Prostate gland (tissue), 2 donors: ENCODE data around the gene JAG2. TPM values are rescaled to one million over a fixed set of nuclear protein-coding genes. Genes with fewer than 3 reads are reported as not detected.

Source experiments
- DNase-seq: peaks from one replicate; pipeline ENCODE4 v3.0.0-alpha.2; 2019; ENCODE audit warnings: low spot score
- H3K27ac ChIP-seq, 2 donors: fragments of 200-600 bp; sonication (generic); 2 replicates each; pipeline ENCODE4 v1.5.1; 2017 to 2019
- H3K27me3 ChIP-seq: fragments of 200-600 bp; sonication (generic); replicated peaks from 2 replicates; pipeline ENCODE4 v1.5.1; 2019; ENCODE audit not compliant: insufficient read depth
- H3K36me3 ChIP-seq, 2 donors: fragments of 200-600 bp; sonication (generic); 1 replicate in 1 of 2; 2 replicates in 1 of 2; pipeline versions ENCODE4 v1.5.1 to v1.8.1; 2017 to 2019
- H3K4me1 ChIP-seq: fragments of 200-600 bp; sonication (generic); replicated peaks from 2 replicates; pipeline ENCODE4 v1.5.1; 2019
- H3K4me3 ChIP-seq, 2 donors: fragments of 200-600 bp; sonication (generic); 2 replicates each; pipeline ENCODE4 v1.5.1; 2017 to 2019
- H3K9me3 ChIP-seq: fragments of 200-600 bp; sonication (generic); 2 replicates; pipeline ENCODE4 v1.5.1; 2017
- CTCF ChIP-seq, 4 experiments: fragments of 200-600 bp in 2 of 4; fragments of 450-650 bp in 2 of 4; sonication (generic) in 2 of 4; IDR thresholded peaks; 1 replicate in 3 of 4; 2 replicates in 1 of 4; pipeline ENCODE4 v1.5.1; 2016 to 2019; ENCODE audit warnings: antibody characterized with exemption in 4 of 4, mild to moderate bottlenecking in 2 of 4, moderate library complexity in 2 of 4
- POLR2A ChIP-seq: fragments of 450-650 bp; IDR thresholded peaks from one replicate; pipeline ENCODE4 v1.6.1; 2016; ENCODE audit warnings: antibody characterized with exemption, mild to moderate bottlenecking
- POLR2AphosphoS5 ChIP-seq: sonication (generic); formaldehyde crosslinking; IDR thresholded peaks from one replicate; pipeline ENCODE4 v1.6.1; 2017; ENCODE audit warnings: antibody characterized with exemption
- WGBS: methylation state at CpG from one replicate; pipeline ENCODE4 v1.1.5; 2018; 5-methylcytosine and 5-hydroxymethylcytosine counted together
- intact Hi-C: fragments of 100-400 bp; cut with DNase I; formaldehyde crosslinking; loops from one replicate; pipeline ENCODE4 v1.14.2; 2022
- total RNA-seq, 2 donors: library from RNA; depleted of rRNA; stranded (reverse); fragments of >200 nt; gene quantifications; one replicate each; pipeline ENCODE4 v1.1.0, GENCODE V29; 2016

The JAG2 gene
- total RNA-seq, 2 donors from 2014 or later, result 26.8 to 30.5 TPM

GRCh38 chr14:105169776-105170655 is 1.4 kb upstream of the JAG2 start:
- no peak overlapping the region for H3K4me3 ChIP-seq
- no peaks in the 10 kb centered on the region for H3K9me3 ChIP-seq
- no peak overlapping the region for H3K27ac ChIP-seq
- no peaks in the 10 kb centered on the region for H3K4me1 ChIP-seq
- no peaks in the 10 kb centered on the region for H3K27me3 ChIP-seq
- H3K36me3 ChIP-seq, result no peaks in the 10 kb centered on the region
- intact Hi-C loops, result no loop called here
- DNase-seq, result no peak
- 88% methylated on average over 14 of the region's 22 CpGs for WGBS
- no peak for TF ChIP-seq POLR2A
- no peak for TF ChIP-seq CTCF (IDR thresholded peaks at IDR 0.05)
- no peak for TF ChIP-seq POLR2AphosphoS5

GRCh38 chr14:105168979-105169507 is 467 bp upstream of the JAG2 start:
- Histone ChIP-seq H3K27ac (no peak overlapping the region), H3K4me1 (no peaks in the 10 kb centered on the region), H3K9me3 (no peaks in the 10 kb centered on the region), H3K36me3 (no peaks in the 10 kb centered on the region), H3K27me3 (no peaks in the 10 kb centered on the region), H3K4me3 (peak overlapping the region; percentile 23 to 25)
- 22% methylated on average over 39 of the region's 54 CpGs for WGBS
- no peak for DNase-seq
- TF ChIP-seq POLR2A (no peak), CTCF (IDR thresholded peaks at IDR 0.05) (peak in 2 of 4 experiments; percentile 21 to 43)
- intact Hi-C loops, result no loop called here

GRCh38 chr14:105168093-105168420 is 519 bp downstream of the JAG2 start:
- TF ChIP-seq CTCF (IDR thresholded peaks at IDR 0.05) (no peak), POLR2AphosphoS5 (no peak), POLR2A (no peak)
- H3K27ac ChIP-seq, result no peak overlapping the region
- H3K9me3 ChIP-seq, result no peaks in the 10 kb centered on the region
- H3K4me1 ChIP-seq, result no peaks in the 10 kb centered on the region
- intact Hi-C loops, result no loop called here
- no peak for DNase-seq
- H3K4me3 ChIP-seq, result peak overlapping the region; percentile 33 to 45
- H3K36me3 ChIP-seq, result no peaks in the 10 kb centered on the region
- 0% methylated on average over 12 of the region's 46 CpGs for WGBS
- H3K27me3 ChIP-seq, result no peaks in the 10 kb centered on the region

- DNase-seq, result peak; percentile 46
- no peaks in the 10 kb centered on the region for H3K27me3 ChIP-seq
These were observed 1.1 kb downstream of the JAG2 start for GRCh38 chr14:105167303-105168092.

More at GRCh38 chr14:105167303-105168092, 1.1 kb downstream of the JAG2 start:
- H3K36me3 ChIP-seq, result no peaks in the 10 kb centered on the region
- peak in 2 of 4 experiments; percentile 19 to 47 for TF ChIP-seq CTCF (IDR thresholded peaks at IDR 0.05)
- TF ChIP-seq POLR2A, result no peak
- TF ChIP-seq POLR2AphosphoS5, result no peak
- 4% methylated on average over 56 of the region's 116 CpGs for WGBS
- no peaks in the 10 kb centered on the region for H3K9me3 ChIP-seq
- intact Hi-C loops, result no loop called here
- H3K4me3 ChIP-seq, result peak overlapping the region; percentile 33 to 45
- H3K27ac ChIP-seq, result peak overlapping the region in 1 of 2 donors; percentile 37
- H3K4me1 ChIP-seq, result no peaks in the 10 kb centered on the region
